ENCODE results near the gene CHAT.

- TF ChIP-seq SUZ12 (IDR thresholded peaks at IDR 0.05; ENCODE audit: extremely low read depth, insufficient read depth, insufficient read length), result no peak
- TF ChIP-seq YY1 (IDR thresholded peaks at IDR 0.05; ENCODE audit: insufficient read depth, insufficient read length), result no peak
- TF ChIP-seq ZNF274 (IDR thresholded peaks at IDR 0.05; ENCODE audit: low read depth, low read length), result no peak
Observed at GRCh38 chr10:49642311-49642710, 28.5 kb downstream of the CHAT start.
